Breast epithelium (tissue), 3 donors: ENCODE results near the gene MRPL27.

Experiments used
- POLR2A ChIP-seq: fragments of 450-650 bp; IDR thresholded peaks from one replicate; pipeline ENCODE4 v1.6.1; 2016; ENCODE audit warnings: antibody characterized with exemption, mild to moderate bottlenecking, moderate library complexity
- TF ChIP-seq, protein P1 (sequence below), 3 donors: fragments of 450-650 bp; IDR thresholded peaks; one replicate each; pipeline ENCODE4 v1.5.1; 2016 to 2017; ENCODE audit warnings: antibody characterized with exemption in 3 of 3, mild to moderate bottlenecking in 3 of 3, moderate library complexity in 3 of 3

DNA sequence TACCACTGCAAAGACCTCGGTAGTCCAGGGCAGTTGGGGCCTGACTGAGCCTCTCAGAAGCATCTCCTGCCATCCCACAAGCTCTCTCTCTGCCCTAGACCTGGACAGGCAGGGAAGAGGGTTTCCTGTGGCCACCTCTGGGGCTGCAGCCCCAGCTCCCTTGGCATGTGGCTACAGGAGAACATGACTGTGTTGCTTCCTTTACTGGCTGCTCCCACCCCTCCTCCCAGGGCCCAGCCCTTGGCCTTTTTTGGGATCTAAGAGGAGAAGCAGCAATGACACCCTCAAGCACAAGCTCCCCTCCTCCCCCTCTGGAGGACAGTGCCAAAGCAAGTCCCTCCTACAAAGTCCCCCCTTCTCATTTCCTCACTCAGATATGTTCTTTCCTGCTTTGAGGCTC is 5.6 kb downstream of the MRPL27 start:
- TF ChIP-seq, protein P1, sequence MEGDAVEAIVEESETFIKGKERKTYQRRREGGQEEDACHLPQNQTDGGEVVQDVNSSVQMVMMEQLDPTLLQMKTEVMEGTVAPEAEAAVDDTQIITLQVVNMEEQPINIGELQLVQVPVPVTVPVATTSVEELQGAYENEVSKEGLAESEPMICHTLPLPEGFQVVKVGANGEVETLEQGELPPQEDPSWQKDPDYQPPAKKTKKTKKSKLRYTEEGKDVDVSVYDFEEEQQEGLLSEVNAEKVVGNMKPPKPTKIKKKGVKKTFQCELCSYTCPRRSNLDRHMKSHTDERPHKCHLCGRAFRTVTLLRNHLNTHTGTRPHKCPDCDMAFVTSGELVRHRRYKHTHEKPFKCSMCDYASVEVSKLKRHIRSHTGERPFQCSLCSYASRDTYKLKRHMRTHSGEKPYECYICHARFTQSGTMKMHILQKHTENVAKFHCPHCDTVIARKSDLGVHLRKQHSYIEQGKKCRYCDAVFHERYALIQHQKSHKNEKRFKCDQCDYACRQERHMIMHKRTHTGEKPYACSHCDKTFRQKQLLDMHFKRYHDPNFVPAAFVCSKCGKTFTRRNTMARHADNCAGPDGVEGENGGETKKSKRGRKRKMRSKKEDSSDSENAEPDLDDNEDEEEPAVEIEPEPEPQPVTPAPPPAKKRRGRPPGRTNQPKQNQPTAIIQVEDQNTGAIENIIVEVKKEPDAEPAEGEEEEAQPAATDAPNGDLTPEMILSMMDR (IDR thresholded peaks at IDR 0.05) = no peak
- no peak for TF ChIP-seq POLR2A
